Keratinocyte (primary cell): ENCODE measurements around the gene SMIM36.
"Not testable (repeated sequence)": the region's sequence is repeated elsewhere in the genome, so short reads cannot be mapped to it uniquely, and the experiment has no call there.

Source experiments
- EZH2 ChIP-seq: IDR thresholded peaks from one replicate; pipeline ENCODE4 v1.6.1; 2012; ENCODE audit warnings: inconsistent platforms, mild to moderate bottlenecking, low read length, moderate library complexity
- TF ChIP-seq, protein P1 (sequence below), 3 experiments: IDR thresholded peaks in 1 of 3; conservative IDR thresholded peaks in 1 of 3; optimal IDR thresholded peaks in 1 of 3; 2 replicates in 2 of 3; 3 replicates in 1 of 3; pipeline versions ENCODE3 to v1.5.1; 2011; ENCODE audit warnings: low read length in 3 of 3, mild to moderate bottlenecking in 3 of 3, moderate library complexity in 2 of 3, control low read depth in 1 of 3, inconsistent platforms in 1 of 3; ENCODE audit not compliant: insufficient read depth in 2 of 3; ENCODE audit errors: extremely low read depth in 1 of 3

DNA sequence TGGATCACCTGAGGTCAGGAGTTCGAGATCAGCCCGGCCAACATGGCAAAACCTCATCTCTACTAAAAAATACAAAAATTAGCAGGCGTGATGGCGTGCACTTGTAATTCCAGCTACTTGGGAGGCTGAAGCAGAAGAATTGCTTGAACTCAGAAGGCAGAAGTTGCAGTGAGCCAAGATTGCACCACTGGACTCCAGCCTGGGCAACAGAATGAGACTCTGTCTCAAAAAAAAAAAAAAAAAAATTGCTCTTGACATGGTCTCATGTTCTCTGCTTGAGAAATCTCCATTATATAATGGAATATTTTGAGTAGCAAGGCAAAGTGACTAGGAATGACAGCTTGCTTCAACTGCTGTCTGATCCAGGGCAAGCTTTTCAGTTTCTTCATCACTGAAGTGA lies 65.2 kb downstream of the SMIM36 start:
- TF ChIP-seq, protein P1, sequence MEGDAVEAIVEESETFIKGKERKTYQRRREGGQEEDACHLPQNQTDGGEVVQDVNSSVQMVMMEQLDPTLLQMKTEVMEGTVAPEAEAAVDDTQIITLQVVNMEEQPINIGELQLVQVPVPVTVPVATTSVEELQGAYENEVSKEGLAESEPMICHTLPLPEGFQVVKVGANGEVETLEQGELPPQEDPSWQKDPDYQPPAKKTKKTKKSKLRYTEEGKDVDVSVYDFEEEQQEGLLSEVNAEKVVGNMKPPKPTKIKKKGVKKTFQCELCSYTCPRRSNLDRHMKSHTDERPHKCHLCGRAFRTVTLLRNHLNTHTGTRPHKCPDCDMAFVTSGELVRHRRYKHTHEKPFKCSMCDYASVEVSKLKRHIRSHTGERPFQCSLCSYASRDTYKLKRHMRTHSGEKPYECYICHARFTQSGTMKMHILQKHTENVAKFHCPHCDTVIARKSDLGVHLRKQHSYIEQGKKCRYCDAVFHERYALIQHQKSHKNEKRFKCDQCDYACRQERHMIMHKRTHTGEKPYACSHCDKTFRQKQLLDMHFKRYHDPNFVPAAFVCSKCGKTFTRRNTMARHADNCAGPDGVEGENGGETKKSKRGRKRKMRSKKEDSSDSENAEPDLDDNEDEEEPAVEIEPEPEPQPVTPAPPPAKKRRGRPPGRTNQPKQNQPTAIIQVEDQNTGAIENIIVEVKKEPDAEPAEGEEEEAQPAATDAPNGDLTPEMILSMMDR (optimal IDR thresholded peaks at IDR 0.05 in 1 of 3, IDR thresholded peaks at IDR 0.05 in 1 of 3, conservative IDR thresholded peaks at IDR 0.05 in 1 of 3; ENCODE audit: extremely low read depth in 1 of 3, insufficient read depth in 2 of 3, low read length in 3 of 3), result not testable (repeated sequence)
- not testable (repeated sequence) for TF ChIP-seq EZH2
